Globus pallidus (tissue), 1 donor: ENCODE measurements around the gene KLF11.
"Not testable (repeated sequence)": the region's sequence is repeated elsewhere in the genome, so short reads cannot be mapped to it uniquely, and the experiment has no call there.

Source experiments
- DNase-seq: peaks from one replicate; pipeline ENCODE4 v3.0.0-alpha.2; 2015; ENCODE audit warnings: low spot score

KLF11 gene

DNA sequence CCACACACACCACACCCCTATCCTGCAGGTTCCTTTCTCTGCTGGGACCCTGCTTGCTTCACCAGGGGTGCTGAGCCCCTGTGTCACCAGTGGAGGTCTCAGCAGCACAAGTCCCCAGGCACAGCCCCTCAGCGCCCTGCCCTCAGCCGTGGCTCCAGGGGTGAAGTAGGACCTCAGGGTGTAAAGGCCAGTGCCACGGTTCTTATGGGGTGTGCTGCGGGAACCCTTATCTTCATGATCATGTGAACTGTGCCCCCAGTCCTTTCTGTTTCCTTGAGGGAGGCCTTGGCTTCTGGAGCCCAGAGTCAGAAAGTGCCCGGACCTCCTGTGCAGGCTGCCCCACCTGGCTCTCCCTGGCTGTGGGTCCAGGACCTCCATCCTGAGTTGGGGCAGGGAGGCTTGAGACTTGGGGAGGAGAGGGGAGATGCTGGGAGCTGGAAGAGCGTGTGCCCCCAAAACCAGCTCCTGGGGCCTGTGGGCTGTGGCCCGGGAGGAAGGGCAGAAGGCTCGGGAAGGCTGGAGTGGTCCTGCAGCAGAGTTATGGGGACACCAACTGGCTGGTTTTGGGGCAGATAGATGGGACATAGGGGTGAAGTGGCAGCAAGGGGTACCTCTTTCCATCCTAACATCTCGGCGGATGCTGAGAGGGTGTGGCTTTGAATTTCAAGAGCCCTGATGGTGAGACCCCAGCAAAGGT, 20.2 kb upstream of the KLF11 start:
- no peak for DNase-seq

DNA sequence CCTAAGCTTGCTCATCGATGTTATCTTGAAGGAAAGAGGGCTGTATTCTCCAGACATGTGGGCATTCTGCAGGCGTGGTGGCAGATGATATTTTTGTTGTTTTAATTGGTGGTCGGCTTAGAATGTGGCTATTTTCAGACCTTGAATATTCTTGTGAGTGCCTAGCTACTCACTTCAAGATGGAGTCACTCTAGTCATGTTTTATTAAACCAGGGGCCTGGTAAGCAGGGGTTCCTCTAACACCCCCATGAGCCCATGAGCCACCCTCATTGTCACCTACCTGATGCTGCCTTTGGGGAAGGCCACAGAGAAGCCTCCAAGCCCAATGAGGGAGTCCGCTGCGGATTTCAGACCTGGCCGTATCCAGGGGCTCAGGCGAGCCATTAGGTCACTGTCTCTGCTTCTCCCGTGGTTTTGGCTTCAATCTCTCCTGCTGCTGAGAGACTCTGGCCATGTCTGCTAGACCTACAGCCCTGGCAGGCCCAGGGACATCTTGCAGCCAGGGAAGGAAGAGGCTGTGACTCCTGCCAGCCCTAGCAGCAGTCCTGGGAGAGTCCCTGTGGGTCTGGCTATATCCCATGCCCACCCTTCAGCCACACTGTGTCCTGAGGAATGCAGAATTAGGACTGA, 16.3 kb upstream of the KLF11 start:
- no peak for DNase-seq

DNA sequence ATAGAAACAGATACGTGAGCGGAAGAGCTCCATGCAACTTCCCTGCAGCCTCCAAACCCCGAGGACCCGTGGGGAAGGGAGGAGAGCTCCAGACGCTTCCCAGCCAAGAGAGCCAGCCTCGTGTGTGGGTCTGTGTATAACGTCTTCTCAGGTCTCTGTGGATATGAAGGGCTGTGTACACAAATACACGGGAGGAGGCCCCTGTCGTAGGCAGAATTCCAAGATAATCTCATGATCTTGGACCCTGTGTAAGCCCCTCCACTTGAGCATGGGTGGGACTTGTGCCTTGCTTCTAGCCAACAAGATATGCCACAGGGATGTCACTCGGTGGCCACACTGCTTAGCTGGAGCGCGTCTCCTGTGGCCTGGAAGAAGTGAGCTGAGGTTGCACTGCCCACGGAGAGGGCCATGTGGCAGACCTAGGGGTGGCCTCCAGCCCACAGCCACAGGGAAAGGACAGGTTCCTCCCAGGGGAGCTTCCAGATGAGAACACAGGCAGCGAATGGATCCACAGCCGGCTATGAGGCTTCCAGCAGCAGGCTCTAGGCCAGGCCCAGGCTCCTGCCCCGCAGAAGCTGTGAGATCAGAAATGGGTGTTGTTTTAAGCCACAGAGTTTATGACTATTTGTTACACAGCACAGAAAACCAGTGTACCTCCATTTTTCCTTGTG, 15.6 kb upstream of the KLF11 start:
- DNase-seq, result no peak

DNA sequence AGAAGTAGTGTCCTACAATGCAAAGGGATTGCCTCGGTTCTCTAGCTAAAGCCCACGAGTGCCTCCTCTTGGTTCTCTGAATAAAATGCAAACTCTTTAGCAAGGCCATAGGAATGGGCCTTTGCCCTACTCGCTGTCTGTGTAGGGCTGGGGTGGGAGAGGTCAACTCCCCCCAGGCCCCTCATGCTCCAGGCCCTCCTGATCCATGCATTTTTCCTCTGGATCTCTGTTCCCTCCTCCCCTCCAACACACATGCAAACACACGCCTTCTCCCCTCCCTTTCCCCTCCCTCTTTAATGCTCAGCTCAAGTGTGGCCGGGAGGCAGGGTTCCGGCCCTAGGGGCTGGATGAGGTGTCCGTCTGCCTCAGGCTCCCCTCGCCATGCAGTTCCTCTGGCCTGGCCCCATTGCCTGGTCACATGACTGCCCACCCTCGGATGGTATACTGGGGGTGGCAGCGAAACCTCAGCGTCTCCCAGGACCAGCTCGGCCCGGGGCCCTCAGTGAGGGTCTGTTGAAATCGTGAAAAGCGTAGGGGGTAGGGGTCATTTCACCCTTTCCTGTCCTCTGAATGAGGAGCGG, 14.9 kb upstream of the KLF11 start:
- DNase-seq, result no peak

DNA sequence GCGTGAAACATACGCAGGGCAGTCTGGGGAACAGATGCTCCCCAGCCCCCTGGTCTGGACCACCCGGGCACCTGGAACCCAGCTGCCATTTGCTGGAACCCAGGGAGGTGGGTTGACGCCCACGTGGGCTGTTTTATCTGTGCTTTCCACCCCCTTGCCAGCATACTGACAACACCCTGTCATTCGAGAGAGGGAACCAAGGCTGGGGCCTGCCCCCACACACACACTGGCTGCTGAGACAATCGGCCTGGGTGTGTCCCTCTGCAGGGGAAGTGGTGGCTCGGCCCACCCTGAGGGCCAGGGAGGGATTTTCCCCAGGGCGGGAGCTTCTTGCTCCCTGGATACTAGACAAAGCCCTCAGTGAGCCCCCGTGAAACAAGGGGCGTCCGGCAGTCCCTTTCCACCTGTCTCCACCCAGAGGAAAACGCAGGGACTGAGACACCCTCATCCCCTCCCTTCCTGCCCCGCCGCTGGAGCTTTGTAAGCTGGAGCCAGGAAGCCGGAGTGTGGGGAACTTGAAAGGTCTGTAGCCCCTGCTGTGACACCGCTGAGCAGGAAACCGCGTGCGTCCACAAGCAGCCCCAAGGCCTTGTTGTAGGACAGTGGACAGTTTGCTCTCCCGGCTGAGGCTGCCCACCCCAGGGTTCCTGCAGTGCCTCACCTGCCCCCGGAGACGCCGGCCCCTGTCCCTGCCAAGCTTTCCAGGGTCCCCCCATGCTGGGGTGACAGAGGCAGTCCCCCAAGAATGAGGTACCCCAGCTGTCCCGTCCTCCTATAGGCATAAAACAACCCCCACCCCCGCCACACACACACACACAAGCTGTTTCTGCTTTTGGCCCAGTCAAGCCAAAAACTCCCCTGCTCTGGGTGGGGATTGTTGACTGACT, 14.1 kb upstream of the KLF11 start:
- no peak for DNase-seq

DNA sequence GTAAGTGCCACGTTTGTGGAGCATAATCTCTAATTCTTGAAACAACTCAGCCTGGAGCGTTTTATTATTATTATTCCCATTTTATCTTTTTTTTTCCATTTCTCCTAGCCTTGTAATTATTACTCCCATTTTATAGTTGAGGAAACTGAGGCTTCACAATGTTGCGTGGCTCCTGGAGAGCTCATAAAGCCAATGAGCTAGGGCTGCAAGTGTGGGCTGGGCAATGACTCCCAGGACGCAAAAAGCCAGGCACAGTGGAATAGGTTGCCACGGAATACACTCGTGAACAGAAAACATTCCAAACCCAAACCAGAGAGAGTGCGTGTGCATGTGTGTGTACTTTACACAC, 13.5 kb upstream of the KLF11 start:
- DNase-seq, result no peak

DNA sequence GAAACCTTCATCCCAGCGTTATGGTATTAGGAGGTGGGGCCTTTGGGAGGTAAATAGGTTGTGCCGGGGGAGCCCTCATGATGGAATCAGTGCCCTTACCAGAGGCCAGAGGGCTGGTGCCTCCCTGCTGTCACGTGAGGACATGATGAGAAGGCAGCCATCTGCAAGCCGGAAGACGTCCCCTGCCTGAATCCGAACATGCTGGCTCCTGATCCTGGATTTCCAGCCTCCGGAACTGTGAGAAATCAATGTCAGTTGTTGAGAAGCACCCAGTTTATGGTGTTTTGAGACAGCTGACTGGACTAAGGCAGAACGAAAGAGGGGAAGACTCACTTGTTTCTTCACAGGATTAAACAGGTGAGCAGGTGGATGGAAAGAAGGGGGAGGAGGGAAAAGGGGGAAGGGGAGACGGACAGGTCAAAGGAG, 13.0 kb upstream of the KLF11 start:
- no peak for DNase-seq

DNA sequence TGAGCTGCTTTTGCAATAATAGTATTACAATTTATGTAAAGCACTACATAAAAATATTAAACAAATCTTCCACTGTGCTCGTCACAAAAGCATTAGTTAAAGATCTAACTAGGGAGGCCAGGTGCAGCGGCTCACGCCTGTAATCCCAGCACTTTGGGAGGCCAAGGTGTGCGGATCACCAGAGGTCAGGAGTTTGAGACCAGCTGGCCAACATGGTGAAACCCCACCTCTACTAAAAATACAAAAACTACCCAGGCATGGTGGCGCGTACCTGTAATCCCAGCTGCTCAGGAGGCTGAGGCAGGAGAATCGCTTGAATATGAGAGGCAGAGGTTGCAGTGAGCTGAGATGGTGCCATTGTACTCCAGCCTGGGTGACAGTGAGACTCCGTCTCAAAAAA, 12.6 kb upstream of the KLF11 start:
- not testable (repeated sequence) for DNase-seq

DNA sequence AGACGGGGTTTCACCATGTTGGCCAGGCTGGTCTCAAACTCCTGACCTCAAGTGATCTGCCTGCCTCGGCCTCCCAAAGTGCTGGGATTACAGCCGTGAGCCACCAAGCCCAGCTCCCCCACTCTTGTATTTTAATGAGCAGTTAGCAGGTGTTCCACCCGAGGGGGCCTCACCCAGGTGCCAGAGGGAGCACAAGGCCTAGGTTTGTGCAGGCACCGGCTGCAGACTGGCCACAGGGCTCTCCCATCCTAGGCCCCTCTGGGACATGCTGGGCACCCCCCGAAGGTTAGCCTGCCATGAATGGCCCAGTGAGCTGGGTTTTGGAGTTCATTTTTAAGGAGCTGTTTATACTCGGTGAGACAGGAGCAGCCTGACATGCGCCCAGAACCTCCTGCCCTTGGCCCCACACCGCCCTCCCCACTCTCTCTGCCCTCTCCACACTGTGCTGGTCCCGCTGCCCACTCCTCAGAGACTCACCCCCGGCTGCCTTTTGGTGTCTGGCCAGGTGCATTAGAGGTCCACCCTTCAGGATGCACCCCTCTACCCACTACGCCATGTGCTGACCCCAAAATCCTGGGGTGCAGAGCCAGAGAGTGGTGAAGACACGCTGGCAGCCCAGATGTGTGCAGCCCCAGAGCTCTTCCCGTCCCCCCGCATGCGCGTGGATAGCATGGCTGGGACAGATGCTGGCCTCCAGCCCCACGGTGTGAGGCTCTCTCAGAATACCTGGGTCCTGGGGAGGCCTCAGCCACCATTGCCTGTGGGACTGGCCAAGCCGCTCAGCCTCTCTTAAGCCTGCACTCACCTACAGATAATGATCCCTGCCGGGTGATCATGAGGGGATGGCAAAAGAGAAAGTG, 11.2 kb upstream of the KLF11 start:
- no peak for DNase-seq

DNA sequence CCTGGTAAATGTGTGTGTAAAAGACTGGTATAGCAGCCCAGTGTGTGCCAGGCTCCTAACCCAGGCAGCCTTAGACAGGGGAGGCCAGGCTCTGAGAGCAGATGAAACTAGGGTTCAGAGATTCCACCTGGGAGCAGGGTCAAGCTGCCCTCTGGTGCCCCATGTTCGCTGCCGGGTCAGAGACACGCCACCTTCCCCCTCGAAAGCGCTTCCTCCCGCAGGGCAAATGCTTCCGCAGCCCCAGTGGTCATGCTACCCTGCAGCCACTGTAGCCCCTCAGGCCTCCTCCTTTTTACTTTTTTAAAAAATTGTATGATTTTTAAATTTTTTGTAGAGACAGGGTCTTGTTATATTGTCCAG, 10.6 kb upstream of the KLF11 start:
- no peak for DNase-seq

DNA sequence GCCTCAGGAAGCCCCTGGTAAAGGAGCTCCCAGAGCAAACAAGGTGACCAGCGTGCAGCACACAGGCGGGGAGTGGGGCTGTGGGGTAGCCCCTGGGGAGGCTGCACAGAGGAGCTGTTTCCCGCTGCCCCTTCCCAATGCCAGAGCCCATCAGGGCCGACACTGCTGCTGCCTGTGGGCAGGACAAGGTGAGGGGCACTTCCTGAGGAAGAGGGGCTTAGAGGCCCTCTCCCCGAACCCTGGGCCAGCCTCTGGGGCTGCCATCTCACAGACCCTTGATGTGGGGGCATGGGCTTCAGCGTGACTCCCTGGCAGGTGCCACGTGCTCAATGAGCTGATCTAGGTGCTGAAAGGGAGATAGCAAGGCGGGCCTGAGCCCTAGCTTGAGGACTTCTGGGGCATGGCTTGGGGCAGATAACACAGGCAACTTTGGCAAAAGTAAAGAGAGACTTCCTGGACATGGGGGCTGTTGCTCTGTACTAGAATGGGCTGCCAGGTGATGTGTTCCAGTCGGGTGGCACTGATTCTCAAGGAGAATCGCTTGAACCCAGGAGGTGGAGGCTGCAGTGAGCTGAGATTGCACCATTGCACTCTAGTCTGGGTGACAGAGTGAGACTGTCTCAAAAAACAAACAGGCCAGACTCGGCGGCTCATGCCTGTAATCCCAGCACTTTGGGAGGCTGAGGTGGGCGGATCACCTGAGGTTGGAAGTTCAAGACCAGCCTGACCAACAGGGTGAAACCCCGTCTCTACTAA, 9.9 kb upstream of the KLF11 start:
- DNase-seq, result no peak

DNA sequence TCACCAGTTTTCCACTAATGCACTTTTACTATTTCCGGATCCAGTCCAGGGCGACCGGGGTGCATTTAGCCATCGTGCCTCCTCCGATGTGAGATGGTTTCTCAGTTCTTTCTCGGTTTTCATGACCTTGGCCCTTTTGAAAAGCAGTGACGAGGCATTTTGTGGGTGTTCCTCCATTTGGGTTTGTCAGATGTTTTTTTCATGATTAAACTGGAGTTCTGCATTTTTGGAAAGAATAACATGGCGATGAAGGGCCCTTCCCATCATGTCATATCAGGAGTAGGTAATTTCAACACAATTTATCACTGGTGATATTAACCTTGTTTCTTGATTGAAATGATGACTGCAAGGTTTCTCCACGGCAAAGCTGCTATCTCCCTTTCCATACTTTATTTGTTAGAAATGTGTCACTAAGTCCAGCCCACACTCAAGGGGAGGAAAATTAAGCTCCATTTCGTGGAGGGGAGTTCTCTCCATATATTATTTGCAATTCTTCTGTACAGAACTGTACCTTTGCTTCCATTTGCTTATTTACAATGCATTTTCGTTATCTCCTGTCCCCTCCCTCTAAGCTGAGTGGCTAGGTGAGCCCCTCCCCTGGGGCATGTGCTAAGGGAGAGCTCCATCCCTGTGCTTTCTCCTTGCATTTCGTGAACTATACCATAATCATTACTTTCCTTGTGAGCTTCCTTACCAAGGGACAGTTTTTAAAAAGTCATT, 8.9 kb upstream of the KLF11 start:
- DNase-seq, result no peak

DNA sequence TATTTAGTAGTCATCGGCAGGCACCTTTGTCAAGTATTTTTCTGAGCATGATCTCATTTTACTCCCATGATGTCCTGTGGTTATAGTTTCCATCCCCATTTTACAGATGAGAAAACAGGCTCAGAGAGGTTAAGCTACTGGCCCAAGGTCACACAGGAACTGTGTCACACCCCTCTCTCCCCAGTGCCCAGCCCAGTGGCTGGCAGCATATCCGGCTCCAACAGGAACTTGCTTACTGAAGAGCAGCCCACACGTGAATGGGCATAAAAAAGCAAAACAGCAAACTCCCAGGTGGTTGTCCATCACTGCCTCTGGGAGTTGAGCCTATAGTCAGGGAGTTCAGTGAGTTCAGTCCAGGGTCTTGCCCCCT, 8.3 kb upstream of the KLF11 start:
- DNase-seq, result no peak

DNA sequence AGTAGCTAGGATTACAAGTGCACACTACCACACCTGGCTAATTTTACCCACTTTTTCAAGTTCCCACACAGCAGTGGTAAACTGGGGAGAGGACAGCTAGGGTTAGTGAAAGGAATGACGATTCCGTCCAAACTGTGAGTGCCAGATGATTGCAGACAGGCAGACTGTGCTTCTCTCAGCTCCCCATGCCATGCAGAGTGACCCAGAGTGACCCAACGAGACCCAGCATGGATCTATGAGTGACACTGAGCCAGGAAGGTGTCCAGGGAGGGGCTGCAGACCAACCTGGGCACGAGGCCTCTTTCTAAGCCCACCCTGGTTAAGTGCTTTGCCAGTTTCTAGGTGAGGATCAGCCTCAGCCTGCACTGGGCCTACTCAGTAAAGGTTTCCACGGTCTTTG, 7.7 kb upstream of the KLF11 start:
- no peak for DNase-seq

DNA sequence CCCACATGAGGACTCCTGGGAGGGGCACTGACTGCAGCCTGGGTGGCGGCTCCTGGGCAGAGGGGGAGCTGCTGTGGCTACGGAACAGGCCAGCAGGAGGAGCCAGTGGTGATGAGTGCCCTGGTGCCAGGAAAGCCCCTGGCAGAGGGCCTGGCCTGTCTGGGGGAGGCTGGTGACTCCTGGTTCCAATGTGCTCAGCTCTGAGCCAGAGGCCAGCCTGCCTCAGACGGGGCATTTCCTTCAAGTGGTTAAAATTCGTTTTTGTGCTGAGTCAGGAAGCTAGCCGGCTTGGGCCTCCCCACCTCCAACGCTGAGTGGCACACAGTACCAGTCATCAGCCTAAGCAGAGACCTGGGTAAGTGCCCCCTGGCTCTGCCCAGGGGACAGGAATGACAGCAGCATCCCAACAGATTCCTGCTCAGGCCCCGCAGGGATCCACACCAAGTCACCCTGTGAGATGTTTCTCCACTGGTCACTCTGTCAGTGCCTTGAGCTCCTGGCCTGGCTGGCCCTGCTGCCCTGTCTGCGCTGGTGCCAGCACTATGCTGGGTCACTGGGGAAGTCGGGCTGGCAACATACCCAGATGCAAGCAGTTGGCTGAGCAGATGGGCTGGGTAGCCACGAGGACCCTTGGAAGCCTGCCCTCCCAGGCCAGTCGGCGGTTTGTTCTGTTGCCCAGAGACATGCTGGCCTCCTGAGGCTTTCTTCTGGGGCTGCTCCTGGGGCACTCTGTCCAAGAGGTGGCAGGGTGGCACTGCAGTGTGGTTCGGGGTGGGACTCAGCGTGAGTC, 7.1 kb upstream of the KLF11 start:
- DNase-seq, result peak; percentile 94

DNA sequence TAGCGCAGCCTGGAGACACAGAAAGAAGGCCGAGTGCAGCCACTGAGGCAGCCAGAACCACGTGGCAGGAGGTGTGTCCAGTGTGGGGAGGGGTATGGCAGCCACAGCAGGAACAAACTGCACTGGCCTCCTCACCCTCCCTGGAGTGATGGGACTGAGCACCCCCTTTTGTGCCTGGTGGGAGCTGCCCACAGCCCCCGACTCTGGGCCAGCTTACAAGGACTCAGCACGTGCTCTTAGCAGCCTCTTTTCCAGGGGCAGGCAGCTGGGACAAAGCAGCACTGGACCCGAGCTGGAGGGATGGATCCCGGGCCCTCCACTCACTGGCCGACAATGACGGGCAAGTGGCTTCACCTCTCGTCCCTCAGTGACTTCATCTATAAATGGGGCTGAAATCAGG, 5.2 kb upstream of the KLF11 start:
- no peak for DNase-seq

DNA sequence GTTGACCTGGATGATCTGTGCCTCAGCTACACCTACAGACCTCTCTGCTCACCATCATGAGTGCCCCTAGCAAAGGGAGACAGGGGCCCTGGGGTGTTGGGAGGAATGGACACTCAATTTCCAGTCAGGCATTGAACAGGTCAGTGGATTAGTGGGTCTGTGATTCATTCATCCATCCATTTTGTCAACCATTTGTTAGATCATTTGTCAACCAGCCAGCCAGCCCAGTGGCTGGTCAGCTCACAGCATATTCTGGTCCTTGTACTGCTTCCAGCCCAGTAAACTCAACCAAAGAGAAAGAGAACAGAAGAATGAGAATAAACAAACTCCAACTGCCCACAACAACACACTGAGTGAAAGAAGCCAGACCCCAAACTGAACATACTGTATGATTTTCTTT, 4.6 kb upstream of the KLF11 start:
- no peak for DNase-seq

DNA sequence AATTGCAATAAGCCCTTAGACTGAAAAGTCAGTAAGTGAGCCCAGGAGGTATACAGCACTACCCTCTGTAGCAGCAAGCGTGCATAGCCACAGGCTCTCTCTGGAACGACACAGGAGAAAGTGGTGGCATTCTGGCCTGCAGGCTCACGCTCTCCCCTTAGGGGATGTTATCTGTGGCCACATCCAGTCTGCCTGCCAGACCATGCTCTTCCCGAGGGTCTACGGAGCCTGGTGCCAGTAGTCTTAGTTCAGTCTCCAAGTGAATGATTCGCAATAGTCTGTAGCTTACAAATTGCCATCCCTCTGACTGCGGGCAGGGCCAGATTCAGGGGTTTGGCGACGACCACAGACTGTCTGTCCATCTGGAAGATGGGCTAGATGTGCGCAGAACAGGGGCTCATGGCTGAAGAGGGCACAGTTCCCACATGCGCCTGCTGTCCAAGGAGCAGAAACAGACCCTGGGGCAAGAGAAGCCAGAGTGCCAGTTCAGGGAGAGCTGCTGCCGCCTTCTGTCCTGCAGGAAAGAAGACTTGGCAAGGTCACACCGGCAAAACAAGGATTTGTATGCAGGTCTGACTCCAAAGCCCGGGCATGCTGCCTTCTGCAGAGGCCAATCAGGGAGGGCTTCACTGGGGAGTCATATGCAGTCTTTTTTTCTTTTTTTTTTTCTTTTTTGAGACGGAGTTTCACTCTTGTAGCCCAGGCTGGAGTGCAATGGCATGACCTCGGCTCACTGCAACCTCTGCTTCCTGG, 3.5 kb upstream of the KLF11 start:
- DNase-seq, result peak; percentile 80
